Measurements from ENCODE around the gene MYT1.

GRCh38 chr20:64162239-64162910 is 1.9 kb upstream of the MYT1 start:
- TF ChIP-seq CTCF (conservative IDR thresholded peaks at IDR 0.05) (no peak), ZFX (IDR thresholded peaks at IDR 0.05) (no peak)
